ENCODE measurements around the gene AZIN2.

AZIN2 gene

GRCh38 chr1:33169290-33170055 is 88.5 kb downstream of the AZIN2 start:
- no peaks in the 10 kb centered on the region for H4K20me1 ChIP-seq (ENCODE audit: insufficient read depth, low read length, poor library complexity, severe bottlenecking)
- no peak overlapping the region for H2AFZ ChIP-seq (ENCODE audit: low read length)
- no peak overlapping the region for H3K4me2 ChIP-seq (ENCODE audit: low read depth, low read length, poor library complexity, severe bottlenecking)
- H3K79me2 ChIP-seq (ENCODE audit: insufficient read depth, low read length), result no peaks in the 10 kb centered on the region
- no peaks in the 10 kb centered on the region for H3F3A ChIP-seq (ENCODE audit: low read depth)
- H3K36me3 ChIP-seq (ENCODE audit: insufficient read depth, low read length), result no peaks in the 10 kb centered on the region
- TF ChIP-seq CTCF (conservative IDR thresholded peaks at IDR 0.05; ENCODE audit: low read length) (no peak), EZH2phosphoT487 (IDR thresholded peaks at IDR 0.05; ENCODE audit: borderline replicate concordance) (no peak)
- no peak overlapping the region for H3K4me3 ChIP-seq (ENCODE audit: low read length, poor library complexity, severe bottlenecking)
- no peaks in the 10 kb centered on the region for H3K27me3 ChIP-seq (ENCODE audit: insufficient read depth, low read length, poor library complexity, severe bottlenecking)
- no peaks in the 10 kb centered on the region for H3K9me2 ChIP-seq (replicated peaks; ENCODE audit: low read depth, low read length)
- no peaks in the 10 kb centered on the region for H3K9me3 ChIP-seq (ENCODE audit: insufficient read depth, low read depth, low read length)
- no peak overlapping the region for H3K9ac ChIP-seq (ENCODE audit: low read depth, low read length, poor library complexity, severe bottlenecking)
- H3K4me1 ChIP-seq (ENCODE audit: insufficient read depth, low read length, poor library complexity, severe bottlenecking), result peaks cover 8% of the 10 kb centered on the region
